T-helper 22 cell (primary cell): ENCODE results near the gene MYO1D.
"Not testable (repeated sequence)": the region's sequence is repeated elsewhere in the genome, so short reads cannot be mapped to it uniquely, and the experiment has no call there.

Source experiments
- DNase-seq: peaks from one replicate; pipeline ENCODE4 v3.0.0-alpha.2; 2020; ENCODE audit warnings: low read depth

Gene MYO1D

GRCh38 chr17:32876417-32877163 lies at the start of gene MYO1D:
Gene MYO1D (minus strand): TSS chr17:32877124. CDS start chr17:32876872, 252 bp downstream.
- DNase-seq = peak; percentile 52

DNA sequence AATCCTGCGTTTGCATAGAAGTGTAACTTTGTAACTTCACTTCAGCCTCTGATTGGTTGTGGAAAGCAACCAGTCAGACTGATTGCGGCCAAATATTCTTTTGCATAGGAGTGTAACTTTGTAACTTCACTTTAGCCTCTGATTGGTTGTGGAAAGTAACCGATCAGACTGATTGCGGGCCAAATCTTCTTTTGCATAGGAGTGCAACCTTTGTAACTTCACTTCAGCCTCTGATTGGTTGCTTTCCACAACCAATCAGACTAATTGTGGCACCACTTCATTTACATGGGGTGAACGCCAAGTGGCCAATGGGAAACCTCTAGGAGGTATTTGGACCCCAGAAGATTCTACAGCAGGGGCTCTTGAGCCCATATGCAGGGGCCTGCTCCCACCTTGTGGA lies 49.3 kb upstream of the MYO1D start:
- no peak for DNase-seq

DNA sequence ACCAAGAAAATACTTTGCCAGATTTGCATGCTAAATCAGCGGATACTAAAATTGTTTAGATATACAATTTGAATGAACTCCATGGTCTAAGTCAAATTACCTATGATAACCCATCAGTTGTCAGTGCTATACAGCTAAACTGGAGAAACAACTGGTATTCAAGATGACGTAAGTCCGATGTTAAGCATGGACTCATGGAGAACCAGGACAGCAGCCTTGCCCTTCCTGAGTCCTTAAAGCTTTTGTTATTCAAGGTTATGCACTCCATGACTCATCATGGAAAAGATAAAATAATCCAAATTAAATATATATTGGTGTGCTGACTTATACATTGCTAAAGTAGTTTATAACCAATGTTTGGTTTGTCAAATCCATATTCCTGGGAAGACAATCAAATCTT lies 47.0 kb upstream of the MYO1D start:
- not testable (repeated sequence) for DNase-seq

- DNase-seq = no peak
Measured at GRCh38 chr17:32921017-32921416, 44.1 kb upstream of the MYO1D start.

DNA sequence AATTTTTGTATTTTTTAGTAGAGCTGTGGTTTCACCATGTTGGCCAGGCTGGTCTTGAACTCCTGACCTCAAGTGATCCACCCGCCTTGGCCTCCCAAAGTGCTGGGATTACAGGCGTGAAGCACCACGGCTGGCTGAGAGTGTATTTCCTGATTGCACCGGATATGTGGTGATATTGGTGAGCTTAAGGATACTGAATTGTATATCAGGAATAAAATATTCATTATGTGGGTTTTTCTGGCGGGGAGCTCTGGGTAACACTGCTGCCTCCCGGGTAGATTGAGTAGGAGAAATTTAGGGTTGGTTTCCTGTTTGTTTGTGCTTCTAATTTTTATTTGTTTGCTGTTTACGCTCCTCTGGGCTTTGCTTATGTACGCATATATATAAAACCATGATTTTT lies 43.4 kb upstream of the MYO1D start:
- no peak for DNase-seq

GRCh38 chr17:32919876-32920275 lies 43.0 kb upstream of the MYO1D start:
- DNase-seq = not testable (repeated sequence)

- no peak for DNase-seq
Measured at GRCh38 chr17:32917842-32918241, 40.9 kb upstream of the MYO1D start.

- DNase-seq = no peak
Measured at GRCh38 chr17:32917081-32917480, 40.2 kb upstream of the MYO1D start.

DNA sequence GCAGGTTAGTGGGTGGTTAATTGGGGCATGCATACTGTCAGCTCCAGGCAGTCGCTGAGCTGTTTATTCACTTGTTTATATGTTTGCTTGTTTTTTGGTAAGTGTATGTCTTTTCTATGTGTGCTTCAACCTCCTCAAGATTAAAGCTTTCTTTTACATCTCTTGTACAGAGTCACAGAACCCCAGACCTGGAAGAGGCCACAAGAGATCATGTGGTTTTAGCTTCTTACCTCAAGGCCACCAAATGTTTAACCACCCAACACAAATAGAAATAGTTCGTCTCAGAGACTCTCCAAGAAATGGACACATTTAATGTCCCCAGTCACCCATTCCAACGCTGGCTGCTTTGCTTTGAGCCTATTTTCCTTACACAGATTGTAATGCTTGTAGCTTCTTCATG lies 39.2 kb upstream of the MYO1D start:
- DNase-seq = no peak

DNA sequence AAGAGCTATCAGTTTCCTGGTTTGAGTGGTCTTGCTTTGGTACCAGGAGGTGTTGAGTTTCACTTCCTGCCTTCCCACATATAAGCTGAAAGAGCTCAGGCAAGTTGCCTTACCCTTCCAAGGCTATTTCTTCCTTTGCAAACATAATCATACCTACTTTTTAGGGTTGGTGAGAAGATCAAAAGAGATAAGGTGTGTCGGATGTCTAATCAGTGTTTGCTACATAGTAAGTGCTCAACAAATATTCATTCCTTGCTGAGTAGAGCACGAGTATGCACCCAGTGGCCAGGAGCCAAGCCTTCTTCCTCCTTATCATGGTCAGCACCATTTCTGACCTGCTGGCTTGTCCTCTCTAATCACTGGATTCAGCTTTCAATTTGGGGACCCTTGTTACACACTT lies 38.3 kb upstream of the MYO1D start:
- no peak for DNase-seq

DNA sequence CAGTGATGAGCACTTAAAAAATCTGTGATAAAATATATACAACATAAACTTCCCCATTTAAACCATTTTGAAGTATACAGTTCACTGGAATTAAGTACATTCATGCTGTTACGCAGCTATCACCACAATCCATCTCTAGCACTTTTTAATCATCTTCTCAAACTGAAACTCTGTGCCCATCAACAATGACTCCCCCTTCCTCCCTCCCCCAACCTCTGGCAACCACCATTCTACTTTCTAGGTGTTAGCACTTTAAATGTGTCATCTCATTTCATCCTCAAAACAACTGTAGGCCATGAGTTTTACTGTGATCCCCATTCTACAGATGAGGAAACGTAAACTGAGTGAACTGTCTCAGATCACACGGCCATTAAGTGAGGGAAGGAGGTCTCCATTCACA lies 37.3 kb upstream of the MYO1D start:
- DNase-seq = no peak

DNA sequence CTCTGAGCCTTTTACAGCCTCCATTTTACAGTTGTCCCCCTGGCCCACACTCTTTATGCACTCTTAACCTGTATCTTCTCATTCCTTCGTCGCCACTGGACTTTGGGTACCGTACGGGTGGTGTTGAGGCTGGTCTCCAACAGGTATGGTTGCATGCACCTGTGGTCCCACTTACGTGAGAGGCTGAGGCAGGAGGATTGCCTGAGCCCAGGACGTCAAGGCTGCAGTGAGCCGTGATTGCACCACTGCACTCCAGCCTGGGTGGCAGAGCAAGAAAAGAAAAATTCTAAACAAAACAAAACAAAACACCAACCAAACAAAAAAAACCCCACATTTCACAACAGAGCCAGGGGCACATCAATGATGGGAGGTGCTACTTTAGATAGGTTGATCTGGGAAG lies 36.7 kb upstream of the MYO1D start:
- DNase-seq = no peak

DNA sequence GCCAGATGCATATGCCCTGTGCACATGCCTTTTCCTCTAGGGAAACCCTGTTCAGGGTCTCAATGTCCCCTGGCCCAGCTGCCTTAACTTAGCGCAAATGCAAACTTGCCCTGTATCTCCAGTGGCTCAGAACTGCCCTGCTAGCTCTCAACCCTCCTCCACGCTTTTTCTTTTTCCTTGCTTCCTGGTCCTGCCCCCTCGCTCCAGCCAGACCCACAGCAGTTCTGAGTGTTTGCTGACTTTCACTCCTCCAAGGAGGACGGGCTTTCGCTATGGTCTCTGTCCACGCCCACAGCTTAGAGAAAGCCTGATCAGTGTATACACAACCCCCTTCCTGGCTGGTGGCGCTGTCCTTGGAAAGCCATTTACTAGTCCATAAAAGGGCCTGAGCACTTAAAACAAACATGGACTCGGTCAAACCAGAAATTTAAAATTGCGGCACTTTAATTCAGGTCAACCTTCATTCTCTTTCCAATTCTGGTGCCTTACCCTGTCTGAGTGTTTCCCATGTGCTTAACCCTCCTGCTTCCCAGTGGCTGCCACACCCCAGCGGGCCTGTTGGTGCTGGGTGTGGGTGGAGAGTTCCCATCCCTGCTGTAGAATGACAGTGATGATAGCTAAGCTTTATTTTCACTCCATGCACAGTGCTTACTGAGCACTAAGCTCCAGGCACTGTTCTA lies 35.4 kb upstream of the MYO1D start:
- DNase-seq = no peak

DNA sequence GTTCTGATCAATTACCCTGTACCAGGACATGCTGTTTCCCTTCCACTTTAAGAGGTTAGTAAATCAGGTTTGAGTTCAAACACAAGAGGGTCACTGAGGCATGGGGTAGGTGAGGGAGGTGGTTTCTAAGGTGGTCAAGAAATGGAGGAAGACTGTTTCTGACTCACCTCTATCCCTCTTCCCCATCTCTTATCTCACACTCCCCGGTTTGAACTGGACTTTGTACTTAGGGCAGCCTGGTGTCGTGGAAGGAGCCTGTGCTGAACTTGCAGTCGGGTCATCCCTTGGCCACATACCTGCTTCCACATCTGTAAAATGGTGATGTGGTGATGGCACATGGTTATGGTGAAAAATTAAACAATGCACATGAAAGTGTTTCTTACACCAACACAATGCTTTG lies 33.8 kb upstream of the MYO1D start:
- no peak for DNase-seq

DNA sequence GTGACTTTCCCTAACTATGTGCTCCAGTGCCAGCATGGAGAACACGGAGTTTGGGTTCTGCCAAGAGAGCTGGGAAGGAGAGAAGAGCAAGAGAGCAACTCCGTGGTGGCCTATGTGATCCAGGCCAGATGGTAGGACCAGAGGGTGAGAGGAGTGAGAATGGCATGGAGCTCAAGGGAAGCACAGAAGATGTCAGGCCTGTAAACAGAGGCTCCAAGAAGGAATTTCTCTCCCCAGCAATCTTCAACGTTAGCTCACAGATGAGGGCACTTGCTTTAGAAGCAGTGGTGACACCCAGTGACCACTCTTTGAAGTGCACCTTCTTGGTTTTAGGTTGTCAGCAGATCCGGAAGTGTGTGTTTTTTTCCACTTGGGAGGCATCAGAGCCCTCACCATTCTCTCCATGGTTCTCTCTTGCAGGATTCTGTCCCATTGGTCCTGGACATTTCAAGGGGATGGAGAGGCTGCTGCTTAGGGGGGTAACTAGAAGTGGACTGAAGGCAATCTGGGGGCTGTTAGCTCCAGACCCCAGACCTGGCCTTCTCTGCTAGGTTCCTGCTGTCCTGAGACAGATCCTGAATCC lies 33.0 kb upstream of the MYO1D start:
- no peak for DNase-seq

GRCh38 chr17:32907583-32907982 lies 30.7 kb upstream of the MYO1D start:
- DNase-seq = no peak

- DNase-seq = no peak
Measured at GRCh38 chr17:32904891-32905290, 28.0 kb upstream of the MYO1D start.

GRCh38 chr17:32903774-32904673 lies 27.1 kb upstream of the MYO1D start:
- DNase-seq = no peak

- no peak for DNase-seq
Measured at GRCh38 chr17:32901743-32902142, 24.8 kb upstream of the MYO1D start.

DNA sequence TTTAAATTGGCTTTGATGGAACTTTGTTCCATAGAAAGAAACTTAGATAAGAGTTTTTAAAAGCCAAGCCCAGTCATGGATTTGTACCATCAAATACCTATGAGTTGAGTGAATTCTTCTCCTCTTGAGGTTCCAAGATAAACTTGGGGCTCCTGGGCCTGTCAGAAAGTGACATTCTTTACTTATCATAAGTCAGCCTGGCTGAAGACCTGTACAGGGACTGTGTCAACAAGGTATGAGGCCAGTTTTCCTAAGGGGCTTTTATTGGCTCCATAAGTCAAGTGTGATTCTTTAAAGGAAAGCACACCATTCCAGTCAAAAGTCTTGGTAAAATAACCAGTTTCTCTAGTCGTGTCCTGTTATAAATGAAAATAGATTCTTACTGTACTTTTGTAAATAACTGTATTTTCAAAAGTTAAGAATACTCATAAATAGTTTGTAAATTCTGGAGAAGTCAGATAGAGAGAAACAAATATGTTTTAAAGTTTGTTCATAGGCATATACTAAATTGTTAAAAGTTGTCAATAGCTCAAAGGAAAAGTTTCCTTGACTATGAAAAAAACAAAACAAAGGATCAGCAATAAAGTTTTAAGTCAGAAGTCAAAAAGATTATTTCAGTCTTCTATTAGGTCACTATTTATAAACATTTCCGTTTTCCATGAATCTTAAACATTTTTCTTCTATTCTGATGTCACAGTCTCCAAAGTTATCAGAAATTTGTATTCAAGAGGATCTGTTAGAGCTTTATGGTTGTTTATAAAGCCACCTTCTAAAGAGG lies 22.5 kb upstream of the MYO1D start:
- no peak for DNase-seq

DNA sequence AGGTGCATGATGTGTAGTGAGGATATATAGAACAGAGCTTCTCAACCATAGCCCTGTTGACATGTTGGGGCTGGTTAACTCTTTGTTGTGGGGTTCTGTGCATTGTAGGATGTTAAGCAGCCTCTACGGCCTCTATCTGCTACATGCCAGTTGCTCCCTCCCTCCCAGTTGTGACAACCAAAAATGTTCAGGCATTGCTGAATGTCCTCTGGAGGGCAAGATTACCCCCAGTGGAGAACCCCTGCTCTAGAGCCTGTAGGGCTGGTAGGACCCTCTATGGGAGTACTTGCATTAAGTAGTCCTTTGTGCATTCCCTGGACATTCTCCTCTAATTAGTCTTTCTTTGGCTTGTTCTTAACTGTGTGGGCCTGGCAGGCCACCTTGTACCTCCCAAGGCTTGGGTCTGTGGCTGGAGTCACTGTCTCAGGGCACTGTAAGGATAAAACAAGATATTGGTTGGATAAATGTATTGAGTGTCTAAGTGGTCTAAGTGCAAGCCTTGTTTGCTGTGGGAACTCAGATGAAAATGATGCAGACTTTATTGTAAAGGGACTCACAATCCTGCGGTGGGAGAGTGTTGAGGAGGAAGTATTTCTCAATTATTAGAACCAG lies 19.8 kb upstream of the MYO1D start:
- no peak for DNase-seq
